Endothelial cell of umbilical vein (primary cell): Measurements from ENCODE around the gene XRCC1. TPM values are rescaled to one million over a fixed set of nuclear protein-coding genes. Genes with fewer than 3 reads are reported as not detected.
A peak's percentile ranks its signal among the peaks of the same experiment; 100 is the strongest.

Experiments used
- BruUV-seq: library from RNA; stranded (reverse); fragments of 400-500 nt; replicated peaks from 2 replicates; lab custom pipeline; 2021; lab: Mats Ljungman, UMichigan
- CTCF ChIA-PET: fragments of 300-600, 350-600 bp; sonication (Branson Sonifier 250); formaldehyde crosslinking; loops from one replicate; lab custom pipeline; 2021; ENCODE audit warnings: antibody characterized with exemption, inconsistent platforms; lab: Charles Lee
- POLR2A ChIA-PET: fragments of 300-600, 350-600 bp; sonication (Branson Sonifier 250); formaldehyde crosslinking; loops from one replicate; lab custom pipeline; 2021; ENCODE audit warnings: antibody characterized with exemption, inconsistent platforms; lab: Charles Lee
- DNase-seq: peaks from one replicate; pipeline ENCODE4 v3.0.0-alpha.2; 2011; ENCODE audit warnings: low read depth, low spot score
- FAIRE-seq: peaks from 2 replicates; lab custom pipeline; 2011; peaks lifted over from hg19 to GRCh38; lab: Jason Lieb, UNC
- H2AFZ ChIP-seq: 2 replicates; pipeline ENCODE4 v1.6.0; 2012; ENCODE audit warnings: low read depth, low read length, control low read depth, inconsistent platforms
- H3K27ac ChIP-seq: 2 replicates; pipeline ENCODE4 v1.5.1; 2011; ENCODE audit warnings: low read depth, mild to moderate bottlenecking, control low read depth, low read length, moderate library complexity; ENCODE audit not compliant: insufficient read depth
- H3K27me3 ChIP-seq, 2 experiments: 2 replicates each; pipeline versions ENCODE4 v1.6.0 to v1.6.1; 2011; ENCODE audit warnings: low read length in 2 of 2, mixed read lengths in 1 of 2; ENCODE audit not compliant: control insufficient read depth in 2 of 2, insufficient read depth in 2 of 2
- H3K36me3 ChIP-seq, 2 experiments: 2 replicates in 1 of 2; 3 replicates in 1 of 2; pipeline ENCODE4 v1.5.1; 2011; ENCODE audit warnings: low read length in 2 of 2, mild to moderate bottlenecking in 1 of 2, moderate library complexity in 1 of 2; ENCODE audit not compliant: control insufficient read depth in 2 of 2, insufficient read depth in 2 of 2; ENCODE audit errors: extremely low read depth in 1 of 2
- H3K4me1 ChIP-seq: 3 replicates; pipeline ENCODE4 v1.5.1; 2011; ENCODE audit warnings: mild to moderate bottlenecking, low read length; ENCODE audit not compliant: control insufficient read depth, insufficient read depth; ENCODE audit errors: extremely low read depth
- H3K4me2 ChIP-seq: 2 replicates; pipeline ENCODE4 v1.6.1; 2011; ENCODE audit warnings: low read length, control low read depth, mixed read lengths; ENCODE audit not compliant: insufficient read depth
- H3K4me3 ChIP-seq, 3 experiments: fragments of 200-600 bp in 1 of 3; sonication (generic), shearing (Covaris generic) in 1 of 3; replicated peaks in 1 of 3; 2 replicates each; pipeline ENCODE4 v1.5.1; 2011 to 2016; ENCODE audit warnings: control low read depth in 3 of 3, low read length in 3 of 3, mild to moderate bottlenecking in 2 of 3, inconsistent platforms in 1 of 3, low read depth in 1 of 3, moderate library complexity in 1 of 3; ENCODE audit not compliant: insufficient read depth in 1 of 3
- H3K79me2 ChIP-seq: 2 replicates; pipeline ENCODE4 v1.6.0; 2012; ENCODE audit warnings: low read length, inconsistent platforms; ENCODE audit not compliant: control insufficient read depth, insufficient read depth
- H3K9ac ChIP-seq: replicated peaks from 2 replicates; pipeline ENCODE3; 2011; ENCODE audit warnings: low read length, control low read depth; ENCODE audit not compliant: insufficient read depth; ENCODE audit errors: extremely low read depth
- H3K9me1 ChIP-seq: replicated peaks from 3 replicates; pipeline ENCODE4 v1.6.0; 2011; ENCODE audit warnings: mild to moderate bottlenecking, low read length; ENCODE audit not compliant: control insufficient read depth, insufficient read depth; ENCODE audit errors: extremely low read depth
- H3K9me3 ChIP-seq: replicated peaks from 2 replicates; pipeline ENCODE4 v1.5.1; 2012; ENCODE audit warnings: low read length, inconsistent platforms; ENCODE audit not compliant: control insufficient read depth, insufficient read depth
- H4K20me1 ChIP-seq: replicated peaks from 2 replicates; pipeline ENCODE3; 2011; ENCODE audit warnings: mild to moderate bottlenecking, low read length; ENCODE audit not compliant: control insufficient read depth, insufficient read depth; ENCODE audit errors: extremely low read depth
- CTCF ChIP-seq, 2 donors: IDR thresholded peaks; 1 replicate in 1 of 2; 2 replicates in 1 of 2; pipeline ENCODE4 v1.5.1; 2011; ENCODE audit warnings: low read length in 2 of 2, mild to moderate bottlenecking in 2 of 2, moderate library complexity in 2 of 2, control low read depth in 1 of 2, inconsistent platforms in 1 of 2, low read depth in 1 of 2; ENCODE audit not compliant: insufficient read depth in 1 of 2; ENCODE audit errors: extremely low read depth in 1 of 2
- EZH2 ChIP-seq: IDR thresholded peaks from 2 replicates; pipeline ENCODE4 v1.6.1; 2012; ENCODE audit warnings: borderline replicate concordance, low read depth, mild to moderate bottlenecking, moderate library complexity, low read length, inconsistent platforms; ENCODE audit not compliant: severe bottlenecking
- dilution Hi-C: fragments of 300-500 bp; cut with MboI; formaldehyde crosslinking; loops from one replicate; pipeline ENCODE4 v1.15.0; 2019; ENCODE audit warnings: low sequenced_read_pairs; ENCODE audit not compliant: extremely low pct_ligation_motif_present
- intact Hi-C: fragments of 100-400 bp; cut with micrococcal nuclease; formaldehyde crosslinking; loops from one replicate; pipeline ENCODE4 v1.10.0; 2022
- polyA plus RNA-seq, 4 experiments: library from polyadenylated mRNA; depleted of rRNA in 3 of 4; stranded (reverse) in 3 of 4; unstranded in 1 of 4; fragments of >200 nt; gene quantifications; 2 replicates each; pipeline versions ENCODE4 v1.2.1 to v1.2.3, GENCODE V29; 2011 to 2012; ENCODE audit warnings: missing spikeins in 1 of 4
- total RNA-seq: library from RNA; stranded (reverse); gene quantifications from 2 replicates; pipeline ENCODE4 v1.2.3, GENCODE V29; 2021

XRCC1 gene
- total and polyA plus RNA-seq, 2 donors (not counting 3 experiments of a cell fraction or from before 2014, with no cell fraction given): 29.5 to 39.3 TPM

- H3K27ac ChIP-seq: no peak overlapping the region
- TF ChIP-seq CTCF (IDR thresholded peaks at IDR 0.05; ENCODE audit: extremely low read depth in 1 of 2, insufficient read depth in 1 of 2, low read depth in 1 of 2, low read length in 2 of 2) (peak; percentile 70 to 84), EZH2 (no peak)
- no TSS peak for BruUV-seq
- no peak overlapping the region for H2AFZ ChIP-seq
- peak; percentile 66 for DNase-seq
- H3K9me3 ChIP-seq: no peaks in the 10 kb centered on the region
- no peaks in the 10 kb centered on the region for H3K79me2 ChIP-seq
- intact Hi-C loops (loop anchor here (1.0 to 2.0 kb wide), 5 partner anchors 20 to 250 kb away; partner anchors contain the start of genes PINLYP and XRCC1), dilution Hi-C loops (no loop called here)
- H3K4me1 ChIP-seq: peaks cover 10% of the 10 kb centered on the region
- no peaks in the 10 kb centered on the region for H4K20me1 ChIP-seq
- H3K27me3 ChIP-seq: no peaks in the 10 kb centered on the region
- no peak overlapping the region for H3K4me2 ChIP-seq
- H3K36me3 ChIP-seq: peaks cover 0 to under 1% of the 10 kb centered on the region in 2 experiments
- FAIRE-seq: peak; percentile 86
- ChIA-PET CTCF (interaction anchor here (0.7 to 6.2 kb wide), 24 partner anchors 10 to 416 kb away, joined by 3 to 118 read pairs (median 5); partner anchors contain the start of genes IRGQ, PINLYP, XRCC1 and ZNF221), POLR2A (interaction anchor here (1.0 to 1.1 kb wide), 2 partner anchors 60 to 127 kb away, joined by 3 to 6 read pairs; no protein-coding TSS in a partner anchor)
- no peak overlapping the region for H3K4me3 ChIP-seq
- H3K9ac ChIP-seq: no peak overlapping the region
- no peaks in the 10 kb centered on the region for H3K9me1 ChIP-seq
These were observed 40.2 kb downstream of the XRCC1 start for GRCh38 chr19:43534816-43535761.
